ENCODE data around the gene GJB3.

GJB3 gene

DNA sequence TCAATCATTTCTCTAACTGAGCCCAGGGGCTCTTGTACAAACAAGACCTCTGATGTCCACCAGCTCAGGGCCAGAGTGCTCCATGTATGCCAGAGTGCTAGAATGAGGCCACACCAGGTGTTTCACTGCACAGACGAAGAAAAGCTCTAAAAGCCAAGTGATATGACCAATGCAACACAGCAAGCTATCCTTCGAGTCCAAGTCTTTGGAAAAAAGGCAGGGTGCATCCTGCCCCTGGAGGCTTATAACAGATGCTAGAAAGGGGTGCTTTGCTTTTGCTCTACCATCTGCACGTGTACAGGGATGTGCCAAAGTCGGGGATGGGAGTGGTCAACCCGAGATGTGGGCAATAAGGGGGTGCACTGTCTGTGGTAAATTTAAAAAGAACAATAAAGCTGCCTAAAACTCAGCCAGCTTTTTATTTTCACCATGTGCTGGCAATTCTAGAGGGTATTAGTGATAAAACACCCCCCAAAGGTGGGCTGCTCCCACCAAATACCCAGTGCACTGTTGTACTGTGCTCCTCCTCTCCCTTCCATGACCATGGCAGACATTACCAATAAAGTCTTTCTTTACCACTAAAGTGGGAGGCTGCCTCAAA, 46.4 kb downstream of the GJB3 start:
- DNase-seq: no peak

DNA sequence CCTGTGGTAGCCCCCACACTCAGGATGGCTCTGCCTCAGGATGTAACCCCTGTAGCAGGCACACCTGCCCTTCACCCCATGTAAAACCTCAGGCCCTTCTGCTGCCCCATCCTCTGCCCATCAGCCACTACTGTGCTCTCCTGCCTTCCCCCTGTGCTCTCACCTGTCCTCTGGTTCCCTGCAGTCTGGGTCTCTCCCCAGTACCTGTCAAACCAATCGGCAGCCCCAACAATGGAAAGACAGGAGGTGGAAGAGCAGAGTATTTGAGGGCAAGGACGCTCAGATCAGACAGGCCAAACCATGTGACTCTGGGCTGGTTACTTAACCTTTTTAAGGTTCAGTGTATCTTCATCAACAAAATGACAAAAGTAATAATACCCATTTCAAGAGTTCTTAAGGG, 47.6 kb downstream of the GJB3 start:
- no peak for DNase-seq

- DNase-seq: no peak
These were observed 48.2 kb downstream of the GJB3 start for GRCh38 chr1:34829250-34829649.

GRCh38 chr1:34831721-34832246, 50.8 kb downstream of the GJB3 start:
- no peak for DNase-seq

GRCh38 chr1:34833711-34834110, 52.7 kb downstream of the GJB3 start:
- no peak for DNase-seq
